Transverse colon (tissue), 4 donors: ENCODE measurements around the gene RPGRIP1L. TPM values are rescaled to one million over a fixed set of nuclear protein-coding genes. Genes with fewer than 3 reads are reported as not detected.
"Not testable (repeated sequence)": the region's sequence is repeated elsewhere in the genome, so short reads cannot be mapped to it uniquely, and the experiment has no call there.

Experiments
- DNase-seq: peaks from one replicate; pipeline ENCODE4 v3.0.0-alpha.2; 2019
- H3K27ac ChIP-seq, 4 donors: fragments of 200-600 bp; sonication (generic); 2 replicates each; pipeline ENCODE4 v1.5.1; 2016 to 2018; ENCODE audit warnings: inconsistent platforms in 4 of 4
- H3K27me3 ChIP-seq: fragments of 200-600 bp; sonication (generic); 2 replicates; pipeline ENCODE4 v1.5.1; 2017; ENCODE audit warnings: inconsistent platforms
- H3K36me3 ChIP-seq, 4 donors: fragments of 200-600 bp; sonication (generic); 2 replicates each; pipeline ENCODE4 v1.5.1; 2017 to 2019; ENCODE audit warnings: inconsistent platforms in 4 of 4
- H3K4me1 ChIP-seq, 4 donors: fragments of 200-600 bp; sonication (generic); 2 replicates each; pipeline ENCODE4 v1.5.1; 2017 to 2020; ENCODE audit warnings: inconsistent platforms in 4 of 4
- H3K4me3 ChIP-seq, 4 donors: fragments of 200-600 bp; sonication (generic); 1 replicate in 1 of 4; 2 replicates in 3 of 4; pipeline versions ENCODE4 v1.5.1 to v1.6.1; 2017 to 2019; ENCODE audit warnings: inconsistent platforms in 4 of 4
- H3K9me3 ChIP-seq, 2 donors: fragments of 200-600 bp; sonication (generic); 2 replicates each; pipeline ENCODE4 v1.5.1; 2017 to 2019; ENCODE audit warnings: inconsistent platforms in 2 of 2
- EP300 ChIP-seq: sonication (generic); formaldehyde crosslinking; IDR thresholded peaks from one replicate; pipeline ENCODE4 v1.6.1; 2017; ENCODE audit warnings: antibody characterized with exemption, low read depth
- POLR2A ChIP-seq: fragments of 450-650 bp; IDR thresholded peaks from one replicate; pipeline ENCODE4 v1.6.1; 2016; ENCODE audit warnings: antibody characterized with exemption, mild to moderate bottlenecking, moderate library complexity
- POLR2AphosphoS5 ChIP-seq, 3 donors: sonication (generic); formaldehyde crosslinking; IDR thresholded peaks; one replicate each; pipeline ENCODE4 v1.6.1; 2016; ENCODE audit warnings: antibody characterized with exemption in 3 of 3
- WGBS, 2 donors: methylation state at CpG; one replicate each; pipeline ENCODE4 v1.1.5; 2018; ENCODE audit warnings: low coverage in 1 of 2; 5-methylcytosine and 5-hydroxymethylcytosine counted together
- in situ Hi-C, 4 donors: fragments of 200-750 bp; cut with MboI; loops; one replicate each; pipeline versions ENCODE4 v1.15.0 to v1.15.1; 2017; ENCODE audit warnings: low sequenced_read_pairs in 3 of 4, low pct_ligation_motif_present in 1 of 4, low pct_unique_long_range_greater_than_20kb in 1 of 4
- intact Hi-C: fragments of 100-400 bp; cut with DNase I; formaldehyde crosslinking; loops from one replicate; pipeline ENCODE4 v1.15.1; 2023; ENCODE audit warnings: low total_unique reads
- total RNA-seq, 4 donors: library from RNA; depleted of rRNA; stranded (reverse); fragments of >200 nt; gene quantifications; one replicate each; pipeline ENCODE4 v1.1.0, GENCODE V29; 2016
- TF ChIP-seq, protein P1 (sequence below), 5 experiments: fragments of 200-600 bp in 3 of 5; fragments of 450-650 bp in 2 of 5; sonication (generic) in 3 of 5; IDR thresholded peaks; 1 replicate in 2 of 5; 2 replicates in 3 of 5; pipeline ENCODE4 v1.5.1; 2016 to 2017; ENCODE audit warnings: antibody characterized with exemption in 5 of 5, inconsistent platforms in 3 of 5, mild to moderate bottlenecking in 2 of 5, moderate library complexity in 1 of 5

Gene RPGRIP1L
- total RNA-seq, 4 donors from 2014 or later = 1.6 to 5.6 (median 2.1) TPM

GRCh38 chr16:53690771-53691170 lies 12.9 kb downstream of the RPGRIP1L start:
- H3K36me3 ChIP-seq = no peaks in the 10 kb centered on the region
- H3K27ac ChIP-seq = no peak overlapping the region
- no peaks in the 10 kb centered on the region for H3K27me3 ChIP-seq
- no peaks in the 10 kb centered on the region for H3K9me3 ChIP-seq
- no peak overlapping the region for H3K4me3 ChIP-seq
- WGBS, 2 donors = 86 to 95% methylated on average over 2 of the region's 2 CpGs
- no peak for TF ChIP-seq POLR2A
- TF ChIP-seq EP300 = no peak
- TF ChIP-seq POLR2AphosphoS5 (IDR thresholded peaks at IDR 0.05) = no peak
- TF ChIP-seq, protein P1, sequence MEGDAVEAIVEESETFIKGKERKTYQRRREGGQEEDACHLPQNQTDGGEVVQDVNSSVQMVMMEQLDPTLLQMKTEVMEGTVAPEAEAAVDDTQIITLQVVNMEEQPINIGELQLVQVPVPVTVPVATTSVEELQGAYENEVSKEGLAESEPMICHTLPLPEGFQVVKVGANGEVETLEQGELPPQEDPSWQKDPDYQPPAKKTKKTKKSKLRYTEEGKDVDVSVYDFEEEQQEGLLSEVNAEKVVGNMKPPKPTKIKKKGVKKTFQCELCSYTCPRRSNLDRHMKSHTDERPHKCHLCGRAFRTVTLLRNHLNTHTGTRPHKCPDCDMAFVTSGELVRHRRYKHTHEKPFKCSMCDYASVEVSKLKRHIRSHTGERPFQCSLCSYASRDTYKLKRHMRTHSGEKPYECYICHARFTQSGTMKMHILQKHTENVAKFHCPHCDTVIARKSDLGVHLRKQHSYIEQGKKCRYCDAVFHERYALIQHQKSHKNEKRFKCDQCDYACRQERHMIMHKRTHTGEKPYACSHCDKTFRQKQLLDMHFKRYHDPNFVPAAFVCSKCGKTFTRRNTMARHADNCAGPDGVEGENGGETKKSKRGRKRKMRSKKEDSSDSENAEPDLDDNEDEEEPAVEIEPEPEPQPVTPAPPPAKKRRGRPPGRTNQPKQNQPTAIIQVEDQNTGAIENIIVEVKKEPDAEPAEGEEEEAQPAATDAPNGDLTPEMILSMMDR (IDR thresholded peaks at IDR 0.05) = no peak
- in situ Hi-C loops (no loop called here), intact Hi-C loops (no loop called here)
- no peaks in the 10 kb centered on the region for H3K4me1 ChIP-seq
- no peak for DNase-seq

- H3K4me1 ChIP-seq = no peaks in the 10 kb centered on the region
- no peak overlapping the region for H3K4me3 ChIP-seq
- intact Hi-C loops (no loop called here), in situ Hi-C loops (no loop called here)
- no peak for DNase-seq
- no peaks in the 10 kb centered on the region for H3K27me3 ChIP-seq
- TF ChIP-seq, protein P1 (IDR thresholded peaks at IDR 0.05) = no peak
- TF ChIP-seq EP300 = no peak
- no peak for TF ChIP-seq POLR2A
- no peak for TF ChIP-seq POLR2AphosphoS5 (IDR thresholded peaks at IDR 0.05)
- H3K27ac ChIP-seq = no peak overlapping the region
- no peaks in the 10 kb centered on the region for H3K36me3 ChIP-seq
- WGBS, 2 donors = 93 to 100% methylated on average over 2 to 3 of the region's 3 CpGs
- no peaks in the 10 kb centered on the region for H3K9me3 ChIP-seq
These were observed 14.0 kb downstream of the RPGRIP1L start for GRCh38 chr16:53689636-53690035.

DNA sequence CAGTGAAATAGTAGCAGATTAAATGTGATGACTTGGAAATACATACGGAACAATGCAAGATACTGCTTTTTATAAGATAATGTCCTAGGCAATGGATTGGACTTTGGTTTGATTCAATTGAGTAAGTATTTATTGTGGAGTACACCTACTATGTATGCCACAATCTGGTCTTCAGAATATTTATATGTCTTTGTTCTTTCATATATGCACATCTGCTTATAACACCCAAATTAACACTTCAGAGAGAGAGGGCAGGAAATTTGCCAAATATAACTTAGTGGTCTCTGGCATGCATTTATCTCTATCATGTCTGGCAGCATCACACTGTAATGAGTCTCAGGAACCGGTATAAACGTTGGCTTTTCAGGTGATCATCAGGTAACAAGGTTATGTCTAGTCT lies 16.9 kb downstream of the RPGRIP1L start:
- H3K4me3 ChIP-seq = no peak overlapping the region
- no peak for DNase-seq
- H3K9me3 ChIP-seq = no peaks in the 10 kb centered on the region
- intact Hi-C loops = no loop called here
- in situ Hi-C loops = no loop called here
- 90 to 92% methylated on average over 3 of the region's 3 CpGs for WGBS, 2 donors
- H3K4me1 ChIP-seq = no peaks in the 10 kb centered on the region
- H3K27me3 ChIP-seq = no peaks in the 10 kb centered on the region
- H3K27ac ChIP-seq = no peak overlapping the region
- no peaks in the 10 kb centered on the region for H3K36me3 ChIP-seq
- TF ChIP-seq POLR2AphosphoS5 (IDR thresholded peaks at IDR 0.05) (no peak), EP300 (no peak), POLR2A (no peak)
- TF ChIP-seq, protein P1 (IDR thresholded peaks at IDR 0.05) = no peak

GRCh38 chr16:53685334-53685733 lies 18.3 kb downstream of the RPGRIP1L start:
- H3K27me3 ChIP-seq, H3K9me3 ChIP-seq, H3K27ac ChIP-seq, DNase-seq, in situ Hi-C loops, H3K4me3 ChIP-seq, H3K36me3 ChIP-seq, intact Hi-C loops, H3K4me1 ChIP-seq: not testable (repeated sequence)
- 97 to 100% methylated on average over 2 to 3 of the region's 3 CpGs for WGBS, 2 donors

DNA sequence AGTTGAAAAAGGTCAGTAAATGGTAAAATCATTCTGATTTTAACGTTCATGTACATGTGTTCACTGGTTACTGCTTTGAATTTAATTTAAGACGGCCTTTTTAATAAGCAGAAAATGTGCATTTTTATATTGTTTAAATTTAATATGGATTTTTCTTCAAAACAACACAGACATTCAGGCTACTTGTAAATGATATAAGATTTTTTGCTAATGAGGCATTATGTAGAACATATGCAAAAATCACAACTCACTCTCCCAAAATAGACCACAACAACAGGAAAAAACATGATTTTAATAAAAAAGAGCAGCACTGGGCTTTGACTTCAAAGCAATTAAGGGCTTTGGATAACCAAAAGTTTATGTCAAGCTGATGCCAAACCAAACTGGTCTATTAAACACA lies 22.3 kb downstream of the RPGRIP1L start:
- in situ Hi-C loops = no loop called here
- intact Hi-C loops = no loop called here
- no peaks in the 10 kb centered on the region for H3K27me3 ChIP-seq
- H3K27ac ChIP-seq = no peak overlapping the region
- H3K9me3 ChIP-seq = no peaks in the 10 kb centered on the region
- DNase-seq = no peak
- 62 to 76% methylated on average over 2 of the region's 2 CpGs for WGBS, 2 donors
- H3K4me3 ChIP-seq = no peak overlapping the region
- no peaks in the 10 kb centered on the region for H3K4me1 ChIP-seq
- TF ChIP-seq EP300 (no peak), POLR2A (no peak), POLR2AphosphoS5 (IDR thresholded peaks at IDR 0.05) (no peak)
- TF ChIP-seq, protein P1 (IDR thresholded peaks at IDR 0.05) = no peak
- no peaks in the 10 kb centered on the region for H3K36me3 ChIP-seq
